ENCODE measurements around the gene ZBTB47. TPM values are rescaled to one million over a fixed set of nuclear protein-coding genes. Genes with fewer than 3 reads are reported as not detected.

The ZBTB47 gene
- total and polyA plus RNA-seq, 10 of the 15 experiments (the other 5 are each of a cell fraction or from before 2014, with no cell fraction given), result 0.04 to 3.4 (median 1.0) TPM; not detected in 1

GRCh38 chr3:42702066-42702951 is 48.8 kb downstream of the ZBTB47 start, which contains the start of gene HHATL:
Gene HHATL, minus strand, starts transcription at chr3:42702798. Its CDS starts 1,972 bp downstream, at chr3:42700826.
- no peak for ATAC-seq
- H3K4me3 ChIP-seq, result no peak within 1 kb of the TSS
- 33% methylated on average over 16 of the region's 21 CpGs for WGBS (ENCODE audit: insufficient coverage, insufficient replicate concordance, low lambda C conversion rate, missing lambda C conversion rate)
- no TSS peak for BruUV-seq (replicated peaks)
- POLR2A ChIA-PET, result no interaction called here
- H3K9ac ChIP-seq (ENCODE audit: control insufficient read depth, insufficient read depth, low read length), result no peak within 1 kb of the TSS
- SMC1A ChIA-PET (ENCODE audit: uncharacterized antibody, unreplicated experiment), result no interaction called here
- DNase-seq (ENCODE audit: low read depth, low spot score), result no peak
- no peaks in the 10 kb centered on the region for H3K9me3 ChIP-seq (replicated peaks; ENCODE audit: control insufficient read depth, insufficient read depth, low read length)
- no peaks in the 10 kb centered on the region for H3K79me2 ChIP-seq (ENCODE audit: control insufficient read depth, insufficient read depth, low read length)
- H3K36me3 ChIP-seq (ENCODE audit: control insufficient read depth in 2 of 2, insufficient read depth in 2 of 2, low read length in 1 of 2), result no peaks in the 10 kb centered on the region
- intact Hi-C loops (cut with micrococcal nuclease; ENCODE audit: unreplicated experiment), result no loop called here
- no peaks in the 10 kb centered on the region for H3K4me1 ChIP-seq (ENCODE audit: control insufficient read depth, insufficient read depth, low read length)
- H3K4me2 ChIP-seq (ENCODE audit: control insufficient read depth, insufficient read depth), result no peak within 1 kb of the TSS
- RAD21 ChIA-PET (ENCODE audit: unreplicated experiment), result interaction anchor here (0.6 kb wide), 1 partner anchor 120 kb away, joined by 4 read pairs; no protein-coding TSS in a partner anchor
- TF ChIP-seq, protein P1, sequence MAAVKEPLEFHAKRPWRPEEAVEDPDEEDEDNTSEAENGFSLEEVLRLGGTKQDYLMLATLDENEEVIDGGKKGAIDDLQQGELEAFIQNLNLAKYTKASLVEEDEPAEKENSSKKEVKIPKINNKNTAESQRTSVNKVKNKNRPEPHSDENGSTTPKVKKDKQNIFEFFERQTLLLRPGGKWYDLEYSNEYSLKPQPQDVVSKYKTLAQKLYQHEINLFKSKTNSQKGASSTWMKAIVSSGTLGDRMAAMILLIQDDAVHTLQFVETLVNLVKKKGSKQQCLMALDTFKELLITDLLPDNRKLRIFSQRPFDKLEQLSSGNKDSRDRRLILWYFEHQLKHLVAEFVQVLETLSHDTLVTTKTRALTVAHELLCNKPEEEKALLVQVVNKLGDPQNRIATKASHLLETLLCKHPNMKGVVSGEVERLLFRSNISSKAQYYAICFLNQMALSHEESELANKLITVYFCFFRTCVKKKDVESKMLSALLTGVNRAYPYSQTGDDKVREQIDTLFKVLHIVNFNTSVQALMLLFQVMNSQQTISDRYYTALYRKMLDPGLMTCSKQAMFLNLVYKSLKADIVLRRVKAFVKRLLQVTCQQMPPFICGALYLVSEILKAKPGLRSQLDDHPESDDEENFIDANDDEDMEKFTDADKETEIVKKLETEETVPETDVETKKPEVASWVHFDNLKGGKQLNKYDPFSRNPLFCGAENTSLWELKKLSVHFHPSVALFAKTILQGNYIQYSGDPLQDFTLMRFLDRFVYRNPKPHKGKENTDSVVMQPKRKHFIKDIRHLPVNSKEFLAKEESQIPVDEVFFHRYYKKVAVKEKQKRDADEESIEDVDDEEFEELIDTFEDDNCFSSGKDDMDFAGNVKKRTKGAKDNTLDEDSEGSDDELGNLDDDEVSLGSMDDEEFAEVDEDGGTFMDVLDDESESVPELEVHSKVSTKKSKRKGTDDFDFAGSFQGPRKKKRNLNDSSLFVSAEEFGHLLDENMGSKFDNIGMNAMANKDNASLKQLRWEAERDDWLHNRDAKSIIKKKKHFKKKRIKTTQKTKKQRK (IDR thresholded peaks at IDR 0.05; ENCODE audit: low read depth, low read length), result no peak
- TF ChIP-seq MYC (IDR thresholded peaks at IDR 0.05; ENCODE audit: insufficient read depth, insufficient read length, insufficient replicate concordance, low read length, severe bottlenecking), result no peak
- TF ChIP-seq CHD4 (IDR thresholded peaks at IDR 0.05), result no peak
- no peak for TF ChIP-seq GATAD2B (conservative IDR thresholded peaks at IDR 0.05; ENCODE audit: low read depth)
- no peak for TF ChIP-seq ZNF384 (IDR thresholded peaks at IDR 0.05; ENCODE audit: borderline replicate concordance, low read depth, low read length)
- TF ChIP-seq RFX5 (IDR thresholded peaks at IDR 0.05; ENCODE audit: low read depth, low read length), result no peak
- no peak for TF ChIP-seq ESRRA (IDR thresholded peaks at IDR 0.05; ENCODE audit: low read length)
- TF ChIP-seq CEBPB (IDR thresholded peaks at IDR 0.05; ENCODE audit: borderline replicate concordance in 1 of 2, low read depth in 2 of 2, low read length in 2 of 2), result no peak
- no peak for TF ChIP-seq STAT3 (IDR thresholded peaks at IDR 0.05; ENCODE audit: low read depth, low read length)
- TF ChIP-seq, protein P2, sequence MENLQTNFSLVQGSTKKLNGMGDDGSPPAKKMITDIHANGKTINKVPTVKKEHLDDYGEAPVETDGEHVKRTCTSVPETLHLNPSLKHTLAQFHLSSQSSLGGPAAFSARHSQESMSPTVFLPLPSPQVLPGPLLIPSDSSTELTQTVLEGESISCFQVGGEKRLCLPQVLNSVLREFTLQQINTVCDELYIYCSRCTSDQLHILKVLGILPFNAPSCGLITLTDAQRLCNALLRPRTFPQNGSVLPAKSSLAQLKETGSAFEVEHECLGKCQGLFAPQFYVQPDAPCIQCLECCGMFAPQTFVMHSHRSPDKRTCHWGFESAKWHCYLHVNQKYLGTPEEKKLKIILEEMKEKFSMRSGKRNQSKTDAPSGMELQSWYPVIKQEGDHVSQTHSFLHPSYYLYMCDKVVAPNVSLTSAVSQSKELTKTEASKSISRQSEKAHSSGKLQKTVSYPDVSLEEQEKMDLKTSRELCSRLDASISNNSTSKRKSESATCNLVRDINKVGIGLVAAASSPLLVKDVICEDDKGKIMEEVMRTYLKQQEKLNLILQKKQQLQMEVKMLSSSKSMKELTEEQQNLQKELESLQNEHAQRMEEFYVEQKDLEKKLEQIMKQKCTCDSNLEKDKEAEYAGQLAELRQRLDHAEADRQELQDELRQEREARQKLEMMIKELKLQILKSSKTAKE (IDR thresholded peaks at IDR 0.05; ENCODE audit: low read depth, poor library complexity, severe bottlenecking), result no peak
- TF ChIP-seq RAD21 (IDR thresholded peaks at IDR 0.05; ENCODE audit: insufficient read depth, low read depth, low read length), result no peak
- no peak for TF ChIP-seq SREBF2 (IDR thresholded peaks at IDR 0.05; ENCODE audit: low read length)
- TF ChIP-seq SP1 (IDR thresholded peaks at IDR 0.05; ENCODE audit: low read depth, low read length), result no peak
- no peak for TF ChIP-seq FOXK2 (IDR thresholded peaks at IDR 0.05)
- H3K27ac ChIP-seq (ENCODE audit: control insufficient read depth, insufficient read depth), result no peak within 1 kb of the TSS
- H4K20me1 ChIP-seq (ENCODE audit: control insufficient read depth, insufficient read depth), result no peaks in the 10 kb centered on the region
- no peaks in the 10 kb centered on the region for H3K27me3 ChIP-seq (replicated peaks in 1 of 2; ENCODE audit: control insufficient read depth in 2 of 2, insufficient read depth in 2 of 2, low read length in 1 of 2)
- FAIRE-seq, result no peak
- in situ Hi-C loops (cut with MboI), result no loop called here
- H2AFZ ChIP-seq (ENCODE audit: control insufficient read depth, low read depth, low read length), result no peak within 1 kb of the TSS
- CTCF ChIA-PET, result no interaction called here

Data from GM12878 (cell line).